Measurements from ENCODE around the gene CHN1. TPM values are rescaled to one million over a fixed set of nuclear protein-coding genes. Genes with fewer than 3 reads are reported as not detected.

Gene CHN1
- total RNA-seq, 1 donor = 2.3 TPM

DNA sequence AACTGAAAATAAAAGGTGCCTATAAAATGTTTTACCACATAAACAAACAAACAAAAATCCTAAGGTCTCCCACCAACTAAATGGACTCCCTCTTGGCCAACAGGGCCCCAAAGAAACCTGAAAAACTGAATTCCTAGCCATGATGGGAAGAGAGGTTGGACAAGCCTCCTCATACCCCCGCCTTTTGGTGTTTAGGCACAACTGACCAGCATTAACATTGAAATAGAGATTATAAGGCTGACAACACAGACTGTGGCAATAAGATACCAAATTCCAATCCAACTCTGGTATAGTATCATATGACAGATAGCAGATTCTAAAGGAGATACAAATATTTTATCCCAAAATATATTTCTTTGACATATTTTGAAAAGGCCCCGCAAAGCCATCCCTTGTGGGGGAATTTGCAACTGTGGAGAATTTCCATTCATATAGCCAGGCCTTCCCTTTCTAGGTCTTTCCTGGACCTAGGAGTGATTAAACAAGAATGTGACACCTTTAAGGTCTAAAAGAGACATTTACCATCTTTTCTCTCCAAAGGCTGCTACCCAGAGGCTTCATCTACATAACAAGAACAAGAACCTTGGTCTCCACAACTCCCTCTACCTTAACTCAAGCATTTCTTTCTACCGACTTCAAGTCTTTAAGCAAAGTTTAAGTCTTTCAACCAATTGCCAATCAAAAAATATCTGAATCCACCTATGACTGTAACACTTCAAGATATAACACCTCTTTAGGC is 80.0 kb downstream of the CHN1 start:
- no peak overlapping the region for H3K4me3 ChIP-seq (ENCODE audit: low read depth, low read length)
- no peak for DNase-seq (ENCODE audit: low read depth)
- TF ChIP-seq, protein P1, sequence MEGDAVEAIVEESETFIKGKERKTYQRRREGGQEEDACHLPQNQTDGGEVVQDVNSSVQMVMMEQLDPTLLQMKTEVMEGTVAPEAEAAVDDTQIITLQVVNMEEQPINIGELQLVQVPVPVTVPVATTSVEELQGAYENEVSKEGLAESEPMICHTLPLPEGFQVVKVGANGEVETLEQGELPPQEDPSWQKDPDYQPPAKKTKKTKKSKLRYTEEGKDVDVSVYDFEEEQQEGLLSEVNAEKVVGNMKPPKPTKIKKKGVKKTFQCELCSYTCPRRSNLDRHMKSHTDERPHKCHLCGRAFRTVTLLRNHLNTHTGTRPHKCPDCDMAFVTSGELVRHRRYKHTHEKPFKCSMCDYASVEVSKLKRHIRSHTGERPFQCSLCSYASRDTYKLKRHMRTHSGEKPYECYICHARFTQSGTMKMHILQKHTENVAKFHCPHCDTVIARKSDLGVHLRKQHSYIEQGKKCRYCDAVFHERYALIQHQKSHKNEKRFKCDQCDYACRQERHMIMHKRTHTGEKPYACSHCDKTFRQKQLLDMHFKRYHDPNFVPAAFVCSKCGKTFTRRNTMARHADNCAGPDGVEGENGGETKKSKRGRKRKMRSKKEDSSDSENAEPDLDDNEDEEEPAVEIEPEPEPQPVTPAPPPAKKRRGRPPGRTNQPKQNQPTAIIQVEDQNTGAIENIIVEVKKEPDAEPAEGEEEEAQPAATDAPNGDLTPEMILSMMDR (IDR thresholded peaks at IDR 0.05; ENCODE audit: insufficient read depth, low read length) = no peak

DNA sequence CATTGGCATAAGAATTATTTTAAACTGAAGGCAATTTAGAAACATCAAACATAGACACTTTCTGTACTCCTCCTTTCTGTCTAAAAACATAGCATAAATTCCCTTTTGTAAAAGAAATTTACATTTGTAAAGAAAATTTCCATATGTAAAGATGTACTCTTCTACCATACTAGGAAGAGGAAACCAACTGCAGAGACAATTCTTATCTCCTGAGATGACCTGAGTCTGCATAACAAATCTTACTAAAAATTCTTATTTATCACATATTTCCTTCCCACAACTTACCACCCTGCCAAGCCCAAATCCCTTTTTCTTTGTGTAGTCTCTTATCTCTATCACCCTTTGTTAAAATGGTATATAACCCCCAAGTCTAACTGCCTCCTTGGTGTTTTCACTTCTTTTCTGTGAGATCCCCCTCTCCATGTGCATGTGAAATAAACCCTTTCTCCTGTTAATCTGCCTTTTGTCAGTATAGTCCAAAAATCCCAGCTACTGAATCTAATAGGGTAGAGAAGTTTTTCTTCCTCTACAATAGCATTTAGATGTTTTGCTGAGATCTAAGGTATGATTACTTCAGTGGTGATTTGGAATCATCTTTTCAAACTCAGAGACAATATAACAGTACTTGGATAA is 81.0 kb downstream of the CHN1 start:
- H3K4me3 ChIP-seq (ENCODE audit: low read depth, low read length) = no peak overlapping the region
- DNase-seq (ENCODE audit: low read depth) = no peak
- TF ChIP-seq, protein P1 (IDR thresholded peaks at IDR 0.05; ENCODE audit: insufficient read depth, low read length) = no peak

DNA sequence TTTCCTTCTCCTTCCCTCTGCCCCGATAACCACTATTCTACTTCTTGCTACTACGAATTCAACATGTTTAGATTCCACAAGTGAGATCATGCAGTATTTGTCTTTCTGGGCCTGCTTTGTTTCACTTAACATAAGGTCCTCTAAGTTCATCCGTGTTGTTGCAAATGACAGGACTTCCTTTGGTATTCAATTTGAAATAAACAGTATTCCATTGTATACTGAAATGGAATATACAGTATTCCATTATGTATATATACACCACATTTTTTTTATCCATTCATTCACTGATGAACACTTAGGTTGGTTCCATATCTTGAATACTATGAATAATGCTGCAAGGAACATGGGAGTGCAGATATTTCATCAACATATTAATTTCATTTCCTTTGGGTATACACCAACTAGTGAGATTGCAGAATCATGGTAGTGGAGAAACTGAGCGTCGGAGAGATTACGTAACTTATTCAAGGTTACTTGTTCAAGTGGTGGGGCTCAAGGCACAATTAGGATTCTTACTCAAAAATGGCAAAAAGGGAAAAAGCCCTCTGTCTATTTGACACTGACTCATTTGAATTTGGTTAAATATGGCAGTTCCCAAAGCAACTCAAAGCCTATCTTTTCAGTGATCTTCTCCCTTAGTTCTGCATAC is 85.1 kb downstream of the CHN1 start:
- no peak overlapping the region for H3K4me3 ChIP-seq (ENCODE audit: low read depth, low read length)
- TF ChIP-seq, protein P1 (IDR thresholded peaks at IDR 0.05; ENCODE audit: insufficient read depth, low read length) = no peak
- no peak for DNase-seq (ENCODE audit: low read depth)

DNA sequence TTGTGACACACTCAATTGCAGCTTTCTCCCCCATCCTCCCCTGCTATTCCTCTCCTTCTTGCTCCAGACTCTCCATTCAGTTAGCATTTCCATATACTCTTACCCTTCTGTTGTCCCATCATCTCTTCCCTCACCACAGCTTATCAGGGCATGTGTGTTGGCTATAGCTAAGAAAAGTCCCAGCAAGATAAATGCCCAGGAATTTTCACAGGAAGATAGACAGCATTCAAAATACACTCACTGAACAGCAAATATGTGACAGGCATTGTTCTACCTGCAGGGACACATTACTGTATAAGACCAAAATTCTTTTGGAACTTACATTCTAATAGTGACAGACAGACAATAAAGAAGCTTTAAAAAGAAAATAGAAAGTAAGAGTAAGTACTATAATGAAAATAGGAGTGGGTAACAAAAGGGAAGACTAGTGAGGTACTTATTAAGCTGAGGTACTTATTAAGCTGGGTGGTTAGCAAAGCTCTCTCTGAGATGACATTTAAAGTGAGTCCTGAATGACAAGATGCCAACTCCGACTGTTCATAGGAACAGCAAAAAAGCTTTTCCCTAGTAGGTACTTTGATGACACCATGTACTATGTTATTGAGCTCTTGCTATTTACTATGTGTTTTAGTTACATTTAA is 86.2 kb downstream of the CHN1 start:
- no peak overlapping the region for H3K4me3 ChIP-seq (ENCODE audit: low read depth, low read length)
- DNase-seq (ENCODE audit: low read depth) = no peak
- TF ChIP-seq, protein P1 (IDR thresholded peaks at IDR 0.05; ENCODE audit: insufficient read depth, low read length) = no peak

DNA sequence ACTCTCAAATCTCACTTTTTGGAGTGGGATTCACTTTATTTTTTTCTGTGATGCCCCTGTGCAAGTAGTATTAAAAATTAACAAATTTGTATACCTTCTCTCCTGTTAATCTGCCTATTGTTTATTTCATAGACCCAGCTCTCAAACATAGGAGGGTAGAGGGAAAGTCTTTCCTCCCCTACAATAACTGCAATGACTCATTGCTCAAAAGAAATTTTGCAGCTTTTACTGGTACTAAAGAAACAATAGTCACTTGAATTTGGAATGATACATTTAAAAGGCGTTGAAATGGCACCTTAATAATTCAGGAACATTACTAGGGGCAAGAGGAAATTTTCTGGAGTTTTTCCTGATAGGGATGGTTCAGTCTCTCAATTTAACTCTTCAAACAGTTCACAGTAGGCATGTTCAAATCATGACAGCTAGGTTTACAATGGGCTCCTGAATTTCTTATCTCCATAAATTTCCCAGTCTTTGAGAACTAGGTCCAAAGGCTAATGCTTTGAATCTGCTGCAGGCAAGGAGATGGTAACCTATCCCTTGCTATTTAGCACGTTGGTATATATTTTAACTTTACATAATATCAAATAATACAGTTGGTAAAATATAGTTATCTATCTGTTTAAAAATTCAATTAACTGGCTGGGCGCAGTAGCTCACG is 88.8 kb downstream of the CHN1 start:
- TF ChIP-seq, protein P1 (IDR thresholded peaks at IDR 0.05; ENCODE audit: insufficient read depth, low read length) = no peak
- H3K4me3 ChIP-seq (ENCODE audit: low read depth, low read length) = no peak overlapping the region
- DNase-seq (ENCODE audit: low read depth) = no peak
